ENCODE data around the gene TOM1L2.

Gene TOM1L2

DNA sequence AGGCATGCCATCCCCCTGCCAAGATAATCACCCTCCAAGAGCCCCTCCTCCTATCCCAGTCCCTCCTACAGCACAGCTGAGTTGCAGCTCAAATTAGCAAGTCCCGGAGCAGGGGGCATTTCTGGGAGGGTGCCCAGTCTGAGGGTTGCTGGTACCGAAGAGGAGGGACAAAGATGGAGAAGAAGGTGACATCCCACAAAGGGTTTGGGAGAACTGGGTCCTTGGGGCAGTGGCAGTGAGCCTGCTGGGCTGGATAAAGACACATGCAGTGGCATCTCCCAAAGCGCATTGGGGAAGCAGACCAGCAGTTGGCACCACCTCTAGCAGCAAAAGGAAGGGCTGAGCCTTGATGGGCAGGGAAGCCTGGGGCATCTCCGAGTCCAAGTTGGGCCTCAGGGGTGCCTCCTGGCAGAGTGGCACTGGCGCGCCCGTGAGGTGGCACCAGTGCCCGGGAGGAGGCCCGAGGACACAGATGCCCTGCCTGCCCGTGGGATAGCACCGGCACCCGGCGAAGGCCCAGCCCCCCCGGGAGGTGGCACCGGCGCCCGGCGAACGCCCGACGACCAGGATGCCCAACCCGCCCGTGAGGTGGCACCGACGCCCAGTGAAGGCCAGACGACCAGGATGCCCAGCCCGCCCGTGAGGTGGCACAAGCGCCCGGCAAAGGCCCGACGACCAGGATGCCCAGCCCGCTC is 622 bp downstream of the TOM1L2 start:
- no peak for TF ChIP-seq CTCF (conservative IDR thresholded peaks at IDR 0.05; ENCODE audit: low read depth, low read length)
- H3K4me3 ChIP-seq (ENCODE audit: low read depth, low read length) = peak overlapping the region; percentile 75
- DNase-seq (ENCODE audit: low read depth) = no peak

DNA sequence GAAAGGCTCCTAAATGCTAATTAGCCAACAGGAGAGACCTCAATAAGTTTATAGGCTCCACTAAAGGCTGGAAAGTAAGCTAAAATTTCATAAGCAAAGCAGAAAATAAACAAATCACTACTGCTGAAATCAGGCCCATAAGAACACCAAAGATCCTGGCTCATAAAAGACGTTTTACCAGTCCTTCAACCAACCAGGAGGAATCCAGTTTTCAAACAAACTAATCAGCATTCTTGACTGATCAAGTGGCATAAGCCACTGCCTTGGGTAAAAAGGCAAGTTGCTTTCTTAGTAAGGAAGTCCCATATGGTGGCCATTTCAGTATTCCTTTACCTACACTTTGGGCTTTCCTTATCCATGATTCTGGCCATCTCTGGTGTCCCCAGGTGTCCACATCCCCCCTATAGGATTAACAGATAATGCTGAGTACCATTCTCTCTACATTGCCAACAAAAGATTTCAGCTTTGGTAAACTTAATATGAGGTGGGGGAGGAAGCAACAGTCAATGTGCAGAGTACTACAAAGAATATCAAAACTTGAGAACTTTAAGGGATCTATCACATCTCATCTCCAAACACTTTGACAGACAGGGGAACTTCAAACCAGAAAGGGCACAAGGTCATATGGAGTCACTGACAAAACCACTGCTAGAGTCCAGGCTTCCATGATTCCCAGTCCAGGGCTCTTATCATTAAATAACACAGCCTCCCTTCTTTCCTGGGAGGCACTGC is 1.3 kb downstream of the TOM1L2 start:
- no peak for TF ChIP-seq CTCF (conservative IDR thresholded peaks at IDR 0.05; ENCODE audit: low read depth, low read length)

DNA sequence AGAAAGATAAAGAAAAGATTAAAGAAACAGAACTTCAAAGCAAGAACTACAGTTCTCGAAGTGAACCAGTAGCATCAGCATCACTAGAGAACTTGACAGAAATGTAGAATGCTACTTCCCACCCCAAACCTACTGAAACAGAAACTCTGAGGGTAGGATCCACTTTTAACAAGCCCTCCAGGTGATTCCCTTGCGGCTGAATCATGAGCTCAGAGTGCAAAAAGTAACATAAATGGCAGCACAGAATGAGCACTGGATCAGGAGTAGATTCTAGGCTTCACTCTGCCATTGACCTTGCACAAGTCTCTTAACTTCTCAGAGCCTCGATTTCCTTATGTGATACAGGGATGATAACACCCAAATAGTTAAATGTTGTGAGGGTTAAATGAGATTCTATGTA is 5.8 kb downstream of the TOM1L2 start:
- no peak for TF ChIP-seq CTCF (conservative IDR thresholded peaks at IDR 0.05; ENCODE audit: low read depth, low read length)

More for the DNA sequence above, 1.3 kb downstream of the TOM1L2 start:
- peak overlapping the region; percentile 75 for H3K4me3 ChIP-seq (ENCODE audit: low read depth, low read length)
- no peak for DNase-seq (ENCODE audit: low read depth)

GRCh38 chr17:17965152-17965721 is 7.0 kb downstream of the TOM1L2 start:
- H3K4me3 ChIP-seq (ENCODE audit: low read depth, low read length) = no peak overlapping the region
- no peak for DNase-seq (ENCODE audit: low read depth)
- TF ChIP-seq CTCF (conservative IDR thresholded peaks at IDR 0.05; ENCODE audit: low read depth, low read length) = no peak

More for the DNA sequence above, 5.8 kb downstream of the TOM1L2 start:
- DNase-seq (ENCODE audit: low read depth) = no peak
- H3K4me3 ChIP-seq (ENCODE audit: low read depth, low read length) = no peak overlapping the region

GRCh38 chr17:17964710-17965109 is 7.5 kb downstream of the TOM1L2 start:
- DNase-seq (ENCODE audit: low read depth) = no peak
- no peak for TF ChIP-seq CTCF (conservative IDR thresholded peaks at IDR 0.05; ENCODE audit: low read depth, low read length)

GRCh38 chr17:17963694-17964436 is 8.3 kb downstream of the TOM1L2 start:
- TF ChIP-seq CTCF (conservative IDR thresholded peaks at IDR 0.05; ENCODE audit: low read depth, low read length) = no peak
- no peak for DNase-seq (ENCODE audit: low read depth)
- no peak overlapping the region for H3K4me3 ChIP-seq (ENCODE audit: low read depth, low read length)

More at GRCh38 chr17:17964710-17965109, 7.5 kb downstream of the TOM1L2 start:
- no peak overlapping the region for H3K4me3 ChIP-seq (ENCODE audit: low read depth, low read length)

All from choroid plexus epithelial cell (primary cell).